SH-SY5Y (cell line): ENCODE data around the gene ZNF212.

ENCODE experiments used
- GATA2 ChIP-seq: IDR thresholded peaks from 2 replicates; pipeline ENCODE4 v1.6.1; 2011; ENCODE audit warnings: mild to moderate bottlenecking, low read depth, low read length
- GATA3 ChIP-seq: IDR thresholded peaks from 2 replicates; pipeline ENCODE4 v1.6.1; 2011; ENCODE audit warnings: low read depth, mild to moderate bottlenecking, low read length, moderate library complexity

GRCh38 chr7:149194799-149195179 is 44.7 kb upstream of the ZNF212 start:
- TF ChIP-seq GATA2 (no peak), GATA3 (no peak)
